HG02759 (cell line): Measurements from ENCODE around the gene URAD.

Experiments
- ATAC-seq: cut with Tn5 transposase; IDR thresholded peaks from one replicate; pipeline ENCODE4 v1.9.1; 2021; ENCODE audit warnings: mild to moderate bottlenecking, moderate library complexity; ENCODE audit not compliant: unreplicated experiment

The URAD gene

GRCh38 chr13:27960362-27961226 is 27.9 kb downstream of the URAD start:
- no peak for ATAC-seq

- ATAC-seq, result no peak
Measured at GRCh38 chr13:27959976-27960361, 28.5 kb downstream of the URAD start.

DNA sequence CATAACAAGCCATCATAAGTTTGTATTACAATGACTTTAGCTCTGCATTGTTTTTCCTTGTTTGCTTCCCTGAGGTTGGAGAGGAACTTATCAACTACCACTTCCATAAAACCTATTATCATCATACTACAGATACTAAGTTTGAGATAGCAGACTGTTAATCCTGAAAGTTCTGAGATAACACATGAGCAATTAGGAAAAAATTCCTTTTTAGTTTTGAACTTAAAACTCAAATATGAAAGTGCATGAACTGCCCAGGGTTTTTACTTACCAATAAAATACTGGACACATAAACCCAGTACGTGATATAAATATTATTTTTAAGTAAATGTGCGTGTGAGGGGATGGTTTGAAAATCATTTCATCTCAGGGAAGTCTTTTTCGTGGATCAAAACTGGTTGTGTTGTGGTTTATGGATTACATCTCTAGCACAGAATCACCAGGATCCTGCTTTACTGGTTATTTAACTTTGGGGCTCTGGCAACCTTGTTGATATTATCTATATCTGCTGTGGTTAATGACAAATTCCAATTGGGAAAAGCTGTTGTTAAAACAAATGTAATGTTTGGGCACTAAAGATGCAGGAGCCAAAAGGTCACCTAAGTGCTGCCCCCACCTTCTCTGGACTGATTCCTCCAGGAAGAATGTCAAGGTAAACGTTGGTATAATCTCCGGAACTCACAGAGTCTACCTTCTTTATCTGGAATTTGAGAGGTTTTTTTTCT is 31.8 kb downstream of the URAD start:
- no peak for ATAC-seq

GRCh38 chr13:27955014-27955591 is 33.4 kb downstream of the URAD start:
- no peak for ATAC-seq

DNA sequence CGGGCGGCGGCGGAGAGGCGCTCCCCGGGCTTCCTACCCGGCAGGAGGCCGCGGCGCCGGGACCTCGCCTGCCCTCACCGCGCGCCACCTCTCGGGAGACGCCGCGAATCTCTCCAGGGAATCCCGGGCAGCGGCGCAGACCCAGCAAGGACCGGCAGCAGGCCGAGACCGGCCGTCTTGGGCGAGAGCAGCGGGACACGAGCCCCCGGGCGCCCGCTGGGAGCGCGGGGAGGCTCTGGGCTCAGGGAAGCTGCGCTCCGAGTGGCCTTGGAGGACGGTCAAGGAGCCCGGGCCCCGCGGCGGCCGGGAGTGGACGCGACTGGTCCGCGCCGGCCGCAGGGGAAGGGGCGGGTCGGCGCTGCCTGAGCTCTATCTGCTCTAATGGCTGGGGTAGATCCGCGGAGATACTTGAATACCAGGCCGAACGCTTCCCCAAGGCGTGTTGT is 34.1 kb downstream of the URAD start:
- peak; percentile 23 for ATAC-seq

GRCh38 chr13:27953676-27954405 is 34.7 kb downstream of the URAD start:
- ATAC-seq, result peak; percentile 94

- peak; percentile 26 for ATAC-seq
Measured at GRCh38 chr13:27952876-27953675, 35.4 kb downstream of the URAD start.

GRCh38 chr13:27942972-27943371 is 45.5 kb downstream of the URAD start:
- ATAC-seq, result no peak

- ATAC-seq, result no peak
Measured at GRCh38 chr13:27933580-27934328, 54.7 kb downstream of the URAD start.

DNA sequence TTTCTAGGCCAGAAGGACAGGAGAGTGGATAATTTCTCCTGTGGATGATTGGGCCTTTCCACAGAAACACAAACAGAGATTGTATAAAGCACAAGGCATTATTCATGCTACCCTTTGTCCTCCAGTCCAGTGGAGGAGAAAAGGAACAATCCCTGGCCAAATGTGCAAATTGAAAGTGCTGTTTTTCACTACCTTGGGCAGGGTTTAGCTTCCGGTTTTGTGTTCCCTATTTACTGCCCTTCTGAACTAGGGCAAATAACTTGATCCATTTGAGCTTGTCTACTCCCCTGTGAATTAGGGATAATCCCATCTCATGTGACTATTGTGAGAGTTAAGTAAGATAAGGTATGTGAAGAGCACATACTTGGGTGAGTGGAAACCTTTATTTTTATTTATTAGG is 55.4 kb downstream of the URAD start:
- no peak for ATAC-seq

- no peak for ATAC-seq
Measured at GRCh38 chr13:27929868-27930267, 58.6 kb downstream of the URAD start.

DNA sequence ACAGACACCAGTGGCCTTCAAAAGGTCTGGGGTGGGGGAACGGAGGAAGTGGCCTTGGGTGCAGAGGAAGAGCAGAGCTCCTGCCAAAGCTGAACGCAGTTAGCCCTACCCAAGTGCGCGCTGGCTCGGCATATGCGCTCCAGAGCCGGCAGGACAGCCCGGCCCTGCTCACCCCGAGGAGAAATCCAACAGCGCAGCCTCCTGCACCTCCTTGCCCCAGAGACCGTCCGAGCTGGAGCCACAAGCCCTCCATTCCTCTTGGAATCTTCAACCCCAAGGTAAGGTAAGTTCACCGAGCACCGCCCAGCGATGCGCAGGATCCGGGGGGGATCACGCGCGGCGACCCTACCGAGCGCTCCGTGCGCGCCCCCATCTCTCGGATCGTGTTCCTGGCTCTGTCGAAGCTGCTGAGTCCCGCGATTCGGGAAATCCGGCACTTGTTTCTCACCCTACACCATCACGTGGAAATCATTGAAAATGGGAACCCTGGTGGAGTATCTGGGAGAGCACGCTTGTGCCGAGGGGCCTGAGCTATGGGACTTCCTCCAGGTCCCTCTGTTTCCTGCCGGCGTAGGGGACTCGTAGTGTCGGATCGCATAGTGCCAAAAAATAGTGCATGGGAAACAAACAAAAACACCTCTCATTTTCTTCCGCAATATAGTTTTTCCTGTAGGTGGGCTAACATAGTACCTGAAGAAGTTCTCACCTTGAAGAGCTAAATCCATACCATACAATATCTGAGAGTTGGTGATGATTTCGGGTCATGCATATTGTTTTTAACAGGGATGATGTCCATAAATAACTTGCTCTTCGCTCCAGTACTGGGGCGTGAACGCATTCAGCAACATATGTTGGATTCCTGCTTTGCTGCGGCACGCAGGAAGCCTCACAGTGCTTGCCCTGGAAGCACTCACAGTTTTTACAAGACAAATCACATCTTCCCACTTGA is 59.4 kb downstream of the URAD start:
- ATAC-seq, result no peak

- no peak for ATAC-seq
Measured at GRCh38 chr13:27928353-27928804, 60.1 kb downstream of the URAD start.
